Mucosa of gallbladder (tissue), 1 donor: ENCODE data around the gene ATG7. TPM values are rescaled to one million over a fixed set of nuclear protein-coding genes. Genes with fewer than 3 reads are reported as not detected.
A peak's percentile ranks its signal among the peaks of the same experiment; 100 is the strongest.

Experiments used
- DNase-seq: peaks from one replicate; pipeline ENCODE4 v3.0.0-alpha.2; 2020; ENCODE audit warnings: low spot score
- total RNA-seq: library from RNA; stranded (reverse); gene quantifications from one replicate; pipeline ENCODE4 v1.2.1, GENCODE V29; 2021
- donor health status: DM: no; HTN: no; CAD: no.

Gene ATG7
- total RNA-seq, 1 donor from 2014 or later = 32.0 TPM

GRCh38 chr3:11551036-11551435 is 278.8 kb downstream of the ATG7 start:
- no peak for DNase-seq

GRCh38 chr3:11552289-11553264 is 280.4 kb downstream of the ATG7 start:
- no peak for DNase-seq

- DNase-seq = peak; percentile 48
Observed at GRCh38 chr3:11553436-11554235, 281.4 kb downstream of the ATG7 start.

GRCh38 chr3:11554236-11554610 is 282.0 kb downstream of the ATG7 start:
- no peak for DNase-seq

GRCh38 chr3:11554666-11555065 is 282.5 kb downstream of the ATG7 start:
- DNase-seq = no peak

GRCh38 chr3:11555211-11555782 is 283.1 kb downstream of the ATG7 start:
- no peak for DNase-seq

GRCh38 chr3:11555881-11556633 is 283.9 kb downstream of the ATG7 start:
- no peak for DNase-seq

GRCh38 chr3:11556851-11557644 is 284.9 kb downstream of the ATG7 start:
- peak; percentile 41 for DNase-seq

- DNase-seq = no peak
Observed at GRCh38 chr3:11558002-11558401, 285.8 kb downstream of the ATG7 start.

- no peak for DNase-seq
Observed at GRCh38 chr3:11558411-11558903, 286.3 kb downstream of the ATG7 start.

- no peak for DNase-seq
Observed at GRCh38 chr3:11558918-11559815, 287.0 kb downstream of the ATG7 start.

- no peak for DNase-seq
Observed at GRCh38 chr3:11559816-11560633, 287.8 kb downstream of the ATG7 start.

GRCh38 chr3:11560746-11561145 is 288.5 kb downstream of the ATG7 start:
- DNase-seq = no peak

GRCh38 chr3:11562277-11562881 is 290.2 kb downstream of the ATG7 start:
- no peak for DNase-seq

- DNase-seq = no peak
Observed at GRCh38 chr3:11563159-11563864, 291.1 kb downstream of the ATG7 start.

GRCh38 chr3:11563865-11564185 is 291.6 kb downstream of the ATG7 start:
- DNase-seq = no peak

- no peak for DNase-seq
Observed at GRCh38 chr3:11564577-11565001, 292.4 kb downstream of the ATG7 start.

- DNase-seq = no peak
Observed at GRCh38 chr3:11565072-11565471, 292.9 kb downstream of the ATG7 start.
